Osteoblast (primary cell): ENCODE data around the gene HUWE1. TPM values are rescaled to one million over a fixed set of nuclear protein-coding genes. Genes with fewer than 3 reads are reported as not detected.

Experiments
- DNase-seq: peaks from one replicate; pipeline ENCODE4 v3.0.0; 2011; ENCODE audit warnings: low spot score, mixed read lengths; ENCODE audit not compliant: insufficient read length; ENCODE audit errors: missing footprints
- H2AFZ ChIP-seq: 2 replicates; pipeline ENCODE4 v1.6.0; 2011; ENCODE audit warnings: mild to moderate bottlenecking, low read length
- H3K27ac ChIP-seq: 2 replicates; pipeline ENCODE4 v1.5.1; 2011; ENCODE audit warnings: mild to moderate bottlenecking, low read depth, low read length, moderate library complexity
- H3K27me3 ChIP-seq: 2 replicates; pipeline ENCODE4 v1.6.0; 2012; ENCODE audit warnings: mild to moderate bottlenecking, control low read depth, inconsistent platforms, low read length, moderate library complexity; ENCODE audit not compliant: insufficient read depth
- H3K36me3 ChIP-seq: 2 replicates; pipeline ENCODE4 v1.5.1; 2011; ENCODE audit warnings: mild to moderate bottlenecking, low read length, control low read depth, moderate library complexity; ENCODE audit not compliant: insufficient read depth
- H3K4me1 ChIP-seq: 2 replicates; pipeline ENCODE4 v1.5.1; 2011; ENCODE audit warnings: mild to moderate bottlenecking, low read length, control low read depth, moderate library complexity; ENCODE audit not compliant: insufficient read depth
- H3K4me2 ChIP-seq: 2 replicates; pipeline ENCODE4 v1.6.0; 2011; ENCODE audit warnings: mild to moderate bottlenecking, low read length; ENCODE audit not compliant: insufficient read depth
- H3K4me3 ChIP-seq: fragments of 200-600 bp; sonication (generic); 3 replicates; pipeline ENCODE4 v1.5.1; 2012; ENCODE audit warnings: mild to moderate bottlenecking, low read length, inconsistent platforms; ENCODE audit not compliant: insufficient read depth
- H3K79me2 ChIP-seq: 2 replicates; pipeline ENCODE4 v1.6.0; 2012; ENCODE audit warnings: mild to moderate bottlenecking, low read length, control low read depth, inconsistent platforms; ENCODE audit not compliant: insufficient read depth
- H3K9me3 ChIP-seq: 2 replicates; pipeline ENCODE4 v1.5.1; 2011; ENCODE audit warnings: low read depth, low read length, control low read depth
- H4K20me1 ChIP-seq: 2 replicates; pipeline ENCODE4 v1.6.0; 2012; ENCODE audit warnings: mild to moderate bottlenecking, low read length, control low read depth; ENCODE audit not compliant: insufficient read depth
- CTCF ChIP-seq: IDR thresholded peaks from 2 replicates; pipeline ENCODE4 v1.5.1; 2011; ENCODE audit warnings: mild to moderate bottlenecking, low read depth, low read length, moderate library complexity; ENCODE audit errors: extremely low read depth
- total RNA-seq: library from RNA; depleted of rRNA; stranded (reverse); fragments of >200 nt; gene quantifications from 2 replicates; pipeline ENCODE4 v1.2.3, GENCODE V29; 2012

The HUWE1 gene
- total RNA-seq, 1 donor, result 116 TPM

GRCh38 chrX:53622431-53622830 is 64.1 kb downstream of the HUWE1 start:
- Histone ChIP-seq H3K4me1 (no peaks in the 10 kb centered on the region), H3K9me3 (no peaks in the 10 kb centered on the region), H3K79me2 (peaks cover 23% of the 10 kb centered on the region), H3K4me3 (no peak overlapping the region), H2AFZ (no peak overlapping the region), H3K4me2 (no peak overlapping the region), H3K27me3 (peaks cover 4% of the 10 kb centered on the region), H3K36me3 (peaks cover 48% of the 10 kb centered on the region), H3K27ac (no peak overlapping the region), H4K20me1 (peaks cover 3% of the 10 kb centered on the region)
- DNase-seq, result no peak
- no peak for TF ChIP-seq CTCF

GRCh38 chrX:53621418-53621986 is 65.0 kb downstream of the HUWE1 start:
- no peak for TF ChIP-seq CTCF
- no peak overlapping the region for H3K4me3 ChIP-seq
- no peak overlapping the region for H3K27ac ChIP-seq
- H2AFZ ChIP-seq, result no peak overlapping the region
- H4K20me1 ChIP-seq, result peaks cover 3% of the 10 kb centered on the region
- H3K4me2 ChIP-seq, result no peak overlapping the region
- peak; percentile 58 for DNase-seq
- peaks cover 24% of the 10 kb centered on the region for H3K79me2 ChIP-seq
- H3K36me3 ChIP-seq, result peaks cover 50% of the 10 kb centered on the region
- no peaks in the 10 kb centered on the region for H3K4me1 ChIP-seq
- peaks cover 4% of the 10 kb centered on the region for H3K27me3 ChIP-seq
- no peaks in the 10 kb centered on the region for H3K9me3 ChIP-seq

GRCh38 chrX:53616946-53617345 is 69.6 kb downstream of the HUWE1 start:
- DNase-seq, result no peak
- Histone ChIP-seq H3K4me1 (no peaks in the 10 kb centered on the region), H4K20me1 (peaks cover 3% of the 10 kb centered on the region), H3K36me3 (peaks cover 59% of the 10 kb centered on the region), H3K4me3 (no peak overlapping the region), H3K79me2 (peaks cover 22% of the 10 kb centered on the region), H3K9me3 (no peaks in the 10 kb centered on the region), H2AFZ (no peak overlapping the region), H3K4me2 (no peak overlapping the region), H3K27ac (no peak overlapping the region), H3K27me3 (peaks cover 4% of the 10 kb centered on the region)
- no peak for TF ChIP-seq CTCF

- no peak for TF ChIP-seq CTCF
- no peak overlapping the region for H3K4me2 ChIP-seq
- no peak overlapping the region for H2AFZ ChIP-seq
- DNase-seq, result no peak
- H3K4me1 ChIP-seq, result no peaks in the 10 kb centered on the region
- no peak overlapping the region for H3K4me3 ChIP-seq
- peaks cover 32% of the 10 kb centered on the region for H3K79me2 ChIP-seq
- H3K27me3 ChIP-seq, result no peaks in the 10 kb centered on the region
- peaks cover 3% of the 10 kb centered on the region for H4K20me1 ChIP-seq
- H3K27ac ChIP-seq, result no peak overlapping the region
- H3K36me3 ChIP-seq, result peaks cover 42% of the 10 kb centered on the region
- H3K9me3 ChIP-seq, result no peaks in the 10 kb centered on the region
These were observed 80.1 kb downstream of the HUWE1 start for GRCh38 chrX:53606456-53606855.
